PFSK-1 (cell line): ENCODE results near the gene PLEK2.

ENCODE experiments used
- SIN3A ChIP-seq: IDR thresholded peaks from 2 replicates; pipeline ENCODE4 v1.6.1; 2012; ENCODE audit warnings: mild to moderate bottlenecking, low read length, moderate library complexity, borderline replicate concordance; ENCODE audit not compliant: insufficient read depth
- TAF1 ChIP-seq: IDR thresholded peaks from 2 replicates; pipeline ENCODE4 v1.6.1; 2012; ENCODE audit warnings: low read length, control low read depth, borderline replicate concordance; ENCODE audit not compliant: insufficient read depth
- TF ChIP-seq, protein P1 (sequence below), 2 experiments: IDR thresholded peaks; 2 replicates each; pipeline versions ENCODE4 v1.6.1 to v1.8.0; 2011 to 2012; ENCODE audit warnings: low read depth in 2 of 2, low read length in 2 of 2, control low read depth in 1 of 2, inconsistent platforms in 1 of 2, mild to moderate bottlenecking in 1 of 2, moderate library complexity in 1 of 2; ENCODE audit not compliant: insufficient read depth in 1 of 2

DNA sequence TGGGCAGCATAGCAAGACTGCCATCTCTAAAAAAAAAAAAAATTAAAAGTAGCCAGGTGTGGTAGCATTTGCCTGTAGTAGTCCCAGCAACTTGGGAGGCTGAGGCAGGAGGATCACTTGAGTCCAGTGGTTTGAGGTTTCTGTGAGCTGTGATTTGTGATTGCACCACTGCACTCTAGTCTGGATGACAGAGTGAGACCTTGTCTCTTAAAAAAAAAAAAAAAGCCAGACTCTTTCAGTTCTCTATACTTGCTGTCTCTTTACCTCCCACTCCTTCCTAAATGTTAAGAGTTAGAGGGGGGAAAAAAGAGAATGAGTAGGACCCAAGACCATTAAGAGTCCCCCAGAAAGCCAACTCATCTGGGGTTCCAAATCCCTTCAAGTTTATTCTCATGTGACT lies 34.0 kb downstream of the PLEK2 start:
- TF ChIP-seq TAF1: no peak
- TF ChIP-seq SIN3A: no peak
- TF ChIP-seq, protein P1, sequence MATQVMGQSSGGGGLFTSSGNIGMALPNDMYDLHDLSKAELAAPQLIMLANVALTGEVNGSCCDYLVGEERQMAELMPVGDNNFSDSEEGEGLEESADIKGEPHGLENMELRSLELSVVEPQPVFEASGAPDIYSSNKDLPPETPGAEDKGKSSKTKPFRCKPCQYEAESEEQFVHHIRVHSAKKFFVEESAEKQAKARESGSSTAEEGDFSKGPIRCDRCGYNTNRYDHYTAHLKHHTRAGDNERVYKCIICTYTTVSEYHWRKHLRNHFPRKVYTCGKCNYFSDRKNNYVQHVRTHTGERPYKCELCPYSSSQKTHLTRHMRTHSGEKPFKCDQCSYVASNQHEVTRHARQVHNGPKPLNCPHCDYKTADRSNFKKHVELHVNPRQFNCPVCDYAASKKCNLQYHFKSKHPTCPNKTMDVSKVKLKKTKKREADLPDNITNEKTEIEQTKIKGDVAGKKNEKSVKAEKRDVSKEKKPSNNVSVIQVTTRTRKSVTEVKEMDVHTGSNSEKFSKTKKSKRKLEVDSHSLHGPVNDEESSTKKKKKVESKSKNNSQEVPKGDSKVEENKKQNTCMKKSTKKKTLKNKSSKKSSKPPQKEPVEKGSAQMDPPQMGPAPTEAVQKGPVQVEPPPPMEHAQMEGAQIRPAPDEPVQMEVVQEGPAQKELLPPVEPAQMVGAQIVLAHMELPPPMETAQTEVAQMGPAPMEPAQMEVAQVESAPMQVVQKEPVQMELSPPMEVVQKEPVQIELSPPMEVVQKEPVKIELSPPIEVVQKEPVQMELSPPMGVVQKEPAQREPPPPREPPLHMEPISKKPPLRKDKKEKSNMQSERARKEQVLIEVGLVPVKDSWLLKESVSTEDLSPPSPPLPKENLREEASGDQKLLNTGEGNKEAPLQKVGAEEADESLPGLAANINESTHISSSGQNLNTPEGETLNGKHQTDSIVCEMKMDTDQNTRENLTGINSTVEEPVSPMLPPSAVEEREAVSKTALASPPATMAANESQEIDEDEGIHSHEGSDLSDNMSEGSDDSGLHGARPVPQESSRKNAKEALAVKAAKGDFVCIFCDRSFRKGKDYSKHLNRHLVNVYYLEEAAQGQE (IDR thresholded peaks at IDR 0.05; ENCODE audit: insufficient read depth in 1 of 2, low read depth in 2 of 2, low read length in 2 of 2): no peak
